ENCODE measurements around the gene SIRPA. TPM values are rescaled to one million over a fixed set of nuclear protein-coding genes. Genes with fewer than 3 reads are reported as not detected.

Gene SIRPA
- total RNA-seq, 1 experiment from 2014 or later, result 0.30 TPM

DNA sequence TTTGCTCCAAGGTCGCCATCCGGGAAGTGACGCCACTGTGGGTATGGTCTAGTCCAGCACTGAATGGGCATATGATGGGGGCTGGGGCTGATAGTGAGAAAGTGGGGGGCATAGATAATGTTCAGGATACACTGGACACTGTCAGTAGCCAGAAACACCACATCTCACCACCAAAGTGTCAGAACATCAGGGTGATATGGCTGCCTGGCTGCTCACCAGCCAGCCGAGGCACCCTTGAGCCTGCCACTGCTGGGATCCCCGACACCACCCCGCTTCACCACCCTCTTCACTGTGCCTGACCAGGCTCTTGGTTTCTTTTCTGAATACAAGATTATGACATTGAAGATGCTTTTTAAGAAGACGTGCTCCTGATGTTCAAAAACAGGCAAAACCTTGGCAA is 46.9 kb downstream of the SIRPA start:
- no peak overlapping the region for H3K27ac ChIP-seq (ENCODE audit: low read length)
- no peak overlapping the region for H3K4me3 ChIP-seq (ENCODE audit: low read length)
- H3K79me2 ChIP-seq (ENCODE audit: low read length), result no peaks in the 10 kb centered on the region
- H3K27me3 ChIP-seq (ENCODE audit: low read length), result no peaks in the 10 kb centered on the region
- no peaks in the 10 kb centered on the region for H3K9me2 ChIP-seq (replicated peaks; ENCODE audit: insufficient read depth, low read length)
- H2AFZ ChIP-seq (ENCODE audit: low read length), result no peak overlapping the region
- no peak overlapping the region for H3K9ac ChIP-seq (ENCODE audit: low read length)
- H3K36me3 ChIP-seq (ENCODE audit: insufficient read depth, low read length), result no peaks in the 10 kb centered on the region
- no peaks in the 10 kb centered on the region for H3K9me3 ChIP-seq (ENCODE audit: low read length)
- H4K20me1 ChIP-seq (ENCODE audit: insufficient read depth, low read depth, low read length), result no peaks in the 10 kb centered on the region
- H3K4me2 ChIP-seq (ENCODE audit: low read depth, low read length, poor library complexity, severe bottlenecking), result no peak overlapping the region
- no peaks in the 10 kb centered on the region for H3K4me1 ChIP-seq (ENCODE audit: low read length)
- DNase-seq, result no peak

DNA sequence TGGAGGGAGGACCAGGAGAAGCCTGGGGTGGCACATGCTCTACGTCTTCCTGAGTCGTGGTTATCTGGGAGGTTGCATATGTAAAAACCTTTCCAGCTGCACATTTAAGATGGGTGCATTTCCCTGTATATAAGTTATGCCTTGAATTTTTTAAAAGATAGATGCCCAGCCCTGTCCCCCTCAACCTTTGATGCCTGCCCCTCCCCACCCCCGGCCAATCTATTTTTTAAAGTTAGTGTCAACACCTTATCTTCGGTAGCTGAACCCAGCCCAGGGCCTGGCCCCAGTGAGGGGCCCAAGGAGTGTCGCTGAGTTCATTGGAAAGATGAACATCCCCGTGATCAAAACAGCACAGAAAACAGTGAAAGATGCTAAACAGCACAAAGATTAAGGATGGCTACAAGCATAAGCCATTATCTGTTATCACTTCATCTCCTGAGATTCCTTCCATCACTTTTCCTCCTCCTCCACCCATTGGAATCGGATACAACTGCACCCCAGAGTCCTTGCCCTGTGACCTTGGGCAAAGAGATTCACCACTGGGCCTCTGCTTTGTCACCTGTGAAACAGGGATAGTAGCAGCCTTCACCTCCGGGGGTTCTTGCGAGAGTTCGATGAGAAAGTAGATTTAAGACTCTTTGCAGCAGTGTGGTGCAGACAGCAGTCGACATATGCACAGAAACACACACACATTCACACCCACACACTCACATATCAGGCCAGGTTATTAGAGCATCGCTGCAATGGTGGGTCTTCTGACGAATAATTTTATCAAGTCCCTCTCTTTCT is 47.5 kb downstream of the SIRPA start:
- H2AFZ ChIP-seq (ENCODE audit: low read length), result no peak overlapping the region
- no peak overlapping the region for H3K4me3 ChIP-seq (ENCODE audit: low read length)
- no peak overlapping the region for H3K27ac ChIP-seq (ENCODE audit: low read length)
- no peaks in the 10 kb centered on the region for H3K9me2 ChIP-seq (replicated peaks; ENCODE audit: insufficient read depth, low read length)
- no peaks in the 10 kb centered on the region for H3K4me1 ChIP-seq (ENCODE audit: low read length)
- H3K79me2 ChIP-seq (ENCODE audit: low read length), result no peaks in the 10 kb centered on the region
- no peak for DNase-seq
- no peaks in the 10 kb centered on the region for H3K9me3 ChIP-seq (ENCODE audit: low read length)
- H4K20me1 ChIP-seq (ENCODE audit: insufficient read depth, low read depth, low read length), result no peaks in the 10 kb centered on the region
- H3K4me2 ChIP-seq (ENCODE audit: low read depth, low read length, poor library complexity, severe bottlenecking), result no peak overlapping the region
- H3K9ac ChIP-seq (ENCODE audit: low read length), result no peak overlapping the region
- no peaks in the 10 kb centered on the region for H3K36me3 ChIP-seq (ENCODE audit: insufficient read depth, low read length)
- H3K27me3 ChIP-seq (ENCODE audit: low read length), result no peaks in the 10 kb centered on the region

DNA sequence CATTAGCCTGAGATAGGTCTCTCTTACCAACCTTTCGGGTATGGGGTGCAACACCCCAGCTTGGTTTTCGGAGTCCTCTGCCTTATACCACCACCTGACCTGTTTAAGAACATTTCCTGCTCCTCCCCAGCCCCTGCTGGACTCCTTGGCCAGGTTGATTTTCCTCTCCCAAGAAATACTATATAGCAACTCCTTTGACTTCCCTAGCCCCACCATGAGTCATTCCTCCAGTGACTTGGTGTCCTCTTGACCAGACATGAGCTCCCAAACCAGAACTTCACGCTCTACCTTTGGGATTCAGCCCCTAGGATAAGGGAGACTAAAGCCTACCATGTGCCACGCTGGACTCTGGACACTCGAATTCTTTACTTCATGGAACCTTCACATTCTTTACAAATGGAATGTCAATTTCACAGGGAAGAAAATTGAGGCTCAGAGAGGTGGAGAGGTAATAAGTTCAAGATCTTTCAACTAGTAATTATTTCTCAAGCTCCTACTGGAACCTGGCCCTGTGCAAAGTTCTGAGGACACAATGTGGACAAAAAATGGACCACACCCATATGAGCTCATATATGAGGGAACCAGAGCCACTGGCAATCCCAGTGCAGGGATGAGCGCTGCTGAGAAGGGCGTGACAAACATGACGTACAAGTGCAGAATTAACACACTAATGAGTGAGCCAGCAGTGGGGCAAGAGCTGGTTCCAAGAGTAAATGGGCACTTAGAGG is 48.2 kb downstream of the SIRPA start:
- no peaks in the 10 kb centered on the region for H3K27me3 ChIP-seq (ENCODE audit: low read length)

DNA sequence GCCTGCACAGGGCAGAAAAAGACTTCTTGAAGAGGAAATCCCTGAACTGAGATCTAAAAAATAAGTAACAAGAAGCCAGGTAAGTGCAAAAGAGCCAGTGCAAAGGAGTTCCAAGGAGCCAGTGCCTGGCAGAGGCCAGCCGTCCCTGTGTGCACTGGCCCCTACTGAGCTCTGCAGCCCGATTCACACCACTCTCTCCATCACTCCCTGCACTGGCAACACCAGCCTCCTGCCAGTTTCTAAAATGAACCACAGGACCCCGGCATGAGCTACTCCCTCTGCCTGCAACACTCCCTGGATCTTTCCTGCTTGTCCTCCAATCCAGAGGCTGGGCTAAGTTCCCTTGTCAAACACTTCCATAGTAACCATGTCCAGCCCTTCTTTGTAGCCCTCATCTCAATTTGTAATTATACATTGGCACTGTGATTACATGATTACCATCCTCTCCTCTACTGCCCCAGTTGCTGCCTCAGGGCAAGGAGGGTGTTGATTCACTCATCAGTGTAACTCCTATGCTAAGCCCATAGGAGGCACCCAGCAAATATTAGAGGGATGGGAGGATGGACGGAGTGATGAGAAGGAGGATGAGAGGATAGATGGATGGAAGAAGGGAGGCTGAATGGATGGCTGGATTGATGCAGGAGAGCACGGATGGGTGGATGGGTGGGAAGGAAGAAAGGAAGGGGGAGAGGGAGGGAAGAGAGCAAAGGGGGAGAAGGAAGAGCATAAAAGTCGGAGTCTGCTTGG is 49.3 kb downstream of the SIRPA start:
- Histone ChIP-seq H3K27me3 (ENCODE audit: low read length) (no peaks in the 10 kb centered on the region), H4K20me1 (ENCODE audit: insufficient read depth, low read depth, low read length) (no peaks in the 10 kb centered on the region), H3K4me2 (ENCODE audit: low read depth, low read length, poor library complexity, severe bottlenecking) (no peak overlapping the region), H3K9me2 (replicated peaks; ENCODE audit: insufficient read depth, low read length) (no peaks in the 10 kb centered on the region), H3K79me2 (ENCODE audit: low read length) (no peaks in the 10 kb centered on the region), H3K9me3 (ENCODE audit: low read length) (no peaks in the 10 kb centered on the region), H3K4me3 (ENCODE audit: low read length) (no peak overlapping the region), H3K4me1 (ENCODE audit: low read length) (no peaks in the 10 kb centered on the region), H3K36me3 (ENCODE audit: insufficient read depth, low read length) (no peaks in the 10 kb centered on the region), H3K9ac (ENCODE audit: low read length) (no peak overlapping the region), H3K27ac (ENCODE audit: low read length) (no peak overlapping the region), H2AFZ (ENCODE audit: low read length) (no peak overlapping the region)
- DNase-seq, result no peak

More for the DNA sequence above, 48.2 kb downstream of the SIRPA start:
- no peak overlapping the region for H3K4me2 ChIP-seq (ENCODE audit: low read depth, low read length, poor library complexity, severe bottlenecking)
- H3K4me1 ChIP-seq (ENCODE audit: low read length), result no peaks in the 10 kb centered on the region
- no peak overlapping the region for H3K9ac ChIP-seq (ENCODE audit: low read length)
- H3K4me3 ChIP-seq (ENCODE audit: low read length), result no peak overlapping the region
- no peaks in the 10 kb centered on the region for H3K9me3 ChIP-seq (ENCODE audit: low read length)
- H3K36me3 ChIP-seq (ENCODE audit: insufficient read depth, low read length), result no peaks in the 10 kb centered on the region
- no peaks in the 10 kb centered on the region for H4K20me1 ChIP-seq (ENCODE audit: insufficient read depth, low read depth, low read length)
- H3K79me2 ChIP-seq (ENCODE audit: low read length), result no peaks in the 10 kb centered on the region
- H2AFZ ChIP-seq (ENCODE audit: low read length), result no peak overlapping the region
- no peak for DNase-seq
- no peak overlapping the region for H3K27ac ChIP-seq (ENCODE audit: low read length)
- no peaks in the 10 kb centered on the region for H3K9me2 ChIP-seq (replicated peaks; ENCODE audit: insufficient read depth, low read length)

DNA sequence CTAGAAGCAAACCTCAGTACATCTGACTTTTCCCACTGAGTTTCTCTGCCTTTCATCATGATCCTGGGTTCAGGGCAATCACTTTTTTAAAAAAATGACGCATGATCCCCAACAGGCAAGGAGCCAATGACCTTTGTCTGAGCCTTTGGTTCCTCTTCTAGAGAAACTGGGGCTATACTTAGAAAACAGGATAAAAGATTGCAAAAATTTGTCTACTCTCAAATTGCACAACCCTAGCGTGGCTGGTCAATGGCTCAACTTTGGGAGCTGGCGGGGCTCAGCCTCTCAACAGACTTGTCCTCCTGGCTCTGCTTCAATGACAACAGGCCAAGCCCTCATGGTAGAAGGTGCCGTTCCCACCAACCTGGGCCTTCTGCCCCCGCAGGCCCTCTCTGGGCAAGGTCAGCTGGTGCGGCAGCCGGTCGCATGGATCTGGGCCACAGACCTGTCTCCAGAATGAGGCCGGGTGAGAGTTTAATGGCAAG is 50.0 kb downstream of the SIRPA start:
- H3K27ac ChIP-seq (ENCODE audit: low read length), result no peak overlapping the region
- no peak overlapping the region for H3K9ac ChIP-seq (ENCODE audit: low read length)
- DNase-seq, result no peak
- no peaks in the 10 kb centered on the region for H3K4me1 ChIP-seq (ENCODE audit: low read length)
- H4K20me1 ChIP-seq (ENCODE audit: insufficient read depth, low read depth, low read length), result no peaks in the 10 kb centered on the region
- H3K9me3 ChIP-seq (ENCODE audit: low read length), result no peaks in the 10 kb centered on the region
- no peaks in the 10 kb centered on the region for H3K36me3 ChIP-seq (ENCODE audit: insufficient read depth, low read length)
- H3K4me3 ChIP-seq (ENCODE audit: low read length), result no peak overlapping the region
- H3K27me3 ChIP-seq (ENCODE audit: low read length), result no peaks in the 10 kb centered on the region
- no peaks in the 10 kb centered on the region for H3K79me2 ChIP-seq (ENCODE audit: low read length)
- H3K4me2 ChIP-seq (ENCODE audit: low read depth, low read length, poor library complexity, severe bottlenecking), result no peak overlapping the region
- H2AFZ ChIP-seq (ENCODE audit: low read length), result no peak overlapping the region
- no peaks in the 10 kb centered on the region for H3K9me2 ChIP-seq (replicated peaks; ENCODE audit: insufficient read depth, low read length)

DNA sequence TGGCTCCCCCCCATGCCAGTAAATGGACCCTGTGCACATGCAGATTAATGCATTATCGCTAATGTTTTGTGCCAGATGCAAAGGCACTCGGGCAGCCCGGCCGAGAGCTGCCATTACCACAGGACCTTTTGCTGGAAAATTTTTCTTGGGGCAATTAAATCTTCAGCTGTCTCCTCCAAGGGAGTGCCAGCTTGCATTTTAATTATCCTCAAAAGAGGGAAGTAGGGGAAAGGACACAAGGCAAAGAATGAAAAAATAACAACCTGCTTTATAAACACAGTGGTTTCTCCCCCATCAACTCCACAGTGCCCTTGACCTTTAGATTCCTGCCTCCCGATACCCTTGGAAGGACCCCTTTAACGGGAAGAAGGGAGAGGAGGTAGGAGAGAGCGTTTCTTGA is 50.5 kb downstream of the SIRPA start:
- no peaks in the 10 kb centered on the region for H3K79me2 ChIP-seq (ENCODE audit: low read length)
- DNase-seq, result no peak
- H3K9ac ChIP-seq (ENCODE audit: low read length), result no peak overlapping the region
- no peaks in the 10 kb centered on the region for H3K36me3 ChIP-seq (ENCODE audit: insufficient read depth, low read length)
- no peak overlapping the region for H3K4me2 ChIP-seq (ENCODE audit: low read depth, low read length, poor library complexity, severe bottlenecking)
- H3K27ac ChIP-seq (ENCODE audit: low read length), result no peak overlapping the region
- H3K4me3 ChIP-seq (ENCODE audit: low read length), result no peak overlapping the region
- H3K4me1 ChIP-seq (ENCODE audit: low read length), result no peaks in the 10 kb centered on the region
- H3K9me2 ChIP-seq (replicated peaks; ENCODE audit: insufficient read depth, low read length), result no peaks in the 10 kb centered on the region
- no peaks in the 10 kb centered on the region for H4K20me1 ChIP-seq (ENCODE audit: insufficient read depth, low read depth, low read length)
- no peak overlapping the region for H2AFZ ChIP-seq (ENCODE audit: low read length)
- H3K27me3 ChIP-seq (ENCODE audit: low read length), result no peaks in the 10 kb centered on the region
- H3K9me3 ChIP-seq (ENCODE audit: low read length), result no peaks in the 10 kb centered on the region

DNA sequence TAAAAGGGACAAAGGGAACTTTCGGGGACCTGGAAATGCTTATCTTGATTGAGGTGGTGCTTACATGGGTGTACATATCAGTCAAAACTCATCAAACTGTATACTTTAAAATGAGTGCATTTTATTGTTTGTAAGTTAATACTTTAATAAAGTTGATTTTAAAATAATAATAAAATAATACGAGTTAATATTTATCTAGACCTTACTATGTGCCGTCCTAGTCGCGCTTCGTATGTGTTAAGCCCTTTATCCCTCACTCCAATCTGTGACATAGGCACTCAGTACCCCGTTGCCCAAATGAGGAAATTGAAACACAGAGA is 51.2 kb downstream of the SIRPA start:
- no peaks in the 10 kb centered on the region for H3K36me3 ChIP-seq (ENCODE audit: insufficient read depth, low read length)
- H3K4me2 ChIP-seq (ENCODE audit: low read depth, low read length, poor library complexity, severe bottlenecking), result no peak overlapping the region
- H3K4me1 ChIP-seq (ENCODE audit: low read length), result no peaks in the 10 kb centered on the region
- H3K27me3 ChIP-seq (ENCODE audit: low read length), result no peaks in the 10 kb centered on the region
- DNase-seq, result no peak
- H2AFZ ChIP-seq (ENCODE audit: low read length), result no peak overlapping the region
- no peak overlapping the region for H3K9ac ChIP-seq (ENCODE audit: low read length)
- no peaks in the 10 kb centered on the region for H3K9me2 ChIP-seq (replicated peaks; ENCODE audit: insufficient read depth, low read length)
- no peaks in the 10 kb centered on the region for H3K79me2 ChIP-seq (ENCODE audit: low read length)
- no peaks in the 10 kb centered on the region for H4K20me1 ChIP-seq (ENCODE audit: insufficient read depth, low read depth, low read length)
- H3K9me3 ChIP-seq (ENCODE audit: low read length), result no peaks in the 10 kb centered on the region
- H3K27ac ChIP-seq (ENCODE audit: low read length), result no peak overlapping the region
- no peak overlapping the region for H3K4me3 ChIP-seq (ENCODE audit: low read length)
